ENCODE results near the gene UPF3A. TPM values are rescaled to one million over a fixed set of nuclear protein-coding genes. Genes with fewer than 3 reads are reported as not detected.
A peak's percentile ranks its signal among the peaks of the same experiment; 100 is the strongest.
"Not testable (repeated sequence)": the region's sequence is repeated elsewhere in the genome, so short reads cannot be mapped to it uniquely, and the experiment has no call there.

The UPF3A gene
- total and polyA plus RNA-seq, 2 experiments from 2014 or later: 35.7 to 48.9 TPM

DNA sequence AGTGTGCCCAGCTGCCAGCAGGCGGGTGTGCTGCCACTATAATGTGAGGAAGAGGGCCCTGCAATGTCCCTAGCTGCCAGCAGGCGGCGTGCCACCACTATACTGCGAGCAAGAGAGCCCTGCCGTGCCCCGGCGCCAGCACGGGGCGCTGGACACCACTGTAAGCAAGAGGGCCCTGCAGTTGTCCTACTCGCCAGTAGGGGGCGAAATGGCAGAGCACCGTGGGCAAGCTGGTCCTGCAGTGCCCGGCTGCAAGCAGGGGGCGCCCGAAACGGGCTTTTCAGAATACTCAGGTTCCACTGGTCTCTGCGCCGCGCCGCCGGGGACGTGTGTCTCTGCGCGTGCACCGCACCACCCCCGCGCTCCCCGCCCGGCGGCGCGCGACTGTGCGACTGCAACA, 71.4 kb downstream of the UPF3A start:
- not testable (repeated sequence) for H3K4me2 ChIP-seq; H3K36me3 ChIP-seq (replicated peaks; ENCODE audit: insufficient read depth, low read depth); H3K27ac ChIP-seq; H3K4me1 ChIP-seq (ENCODE audit: insufficient read depth); H4K20me1 ChIP-seq (ENCODE audit: insufficient read depth, poor library complexity, severe bottlenecking); H3K27me3 ChIP-seq; H3K4me3 ChIP-seq; H2AFZ ChIP-seq; H3K9me3 ChIP-seq (ENCODE audit: low read depth); H3K9me2 ChIP-seq (replicated peaks; ENCODE audit: insufficient read depth); H3K79me2 ChIP-seq
- DNase-seq (ENCODE audit: low spot score): peak; percentile 28
- TF ChIP-seq, protein P1, sequence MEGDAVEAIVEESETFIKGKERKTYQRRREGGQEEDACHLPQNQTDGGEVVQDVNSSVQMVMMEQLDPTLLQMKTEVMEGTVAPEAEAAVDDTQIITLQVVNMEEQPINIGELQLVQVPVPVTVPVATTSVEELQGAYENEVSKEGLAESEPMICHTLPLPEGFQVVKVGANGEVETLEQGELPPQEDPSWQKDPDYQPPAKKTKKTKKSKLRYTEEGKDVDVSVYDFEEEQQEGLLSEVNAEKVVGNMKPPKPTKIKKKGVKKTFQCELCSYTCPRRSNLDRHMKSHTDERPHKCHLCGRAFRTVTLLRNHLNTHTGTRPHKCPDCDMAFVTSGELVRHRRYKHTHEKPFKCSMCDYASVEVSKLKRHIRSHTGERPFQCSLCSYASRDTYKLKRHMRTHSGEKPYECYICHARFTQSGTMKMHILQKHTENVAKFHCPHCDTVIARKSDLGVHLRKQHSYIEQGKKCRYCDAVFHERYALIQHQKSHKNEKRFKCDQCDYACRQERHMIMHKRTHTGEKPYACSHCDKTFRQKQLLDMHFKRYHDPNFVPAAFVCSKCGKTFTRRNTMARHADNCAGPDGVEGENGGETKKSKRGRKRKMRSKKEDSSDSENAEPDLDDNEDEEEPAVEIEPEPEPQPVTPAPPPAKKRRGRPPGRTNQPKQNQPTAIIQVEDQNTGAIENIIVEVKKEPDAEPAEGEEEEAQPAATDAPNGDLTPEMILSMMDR (IDR thresholded peaks at IDR 0.05; ENCODE audit: poor library complexity): peak; percentile 21
- 92% methylated on average over 24 of the region's 34 CpGs for WGBS (ENCODE audit: low lambda C conversion rate, missing lambda C conversion rate)

DNA sequence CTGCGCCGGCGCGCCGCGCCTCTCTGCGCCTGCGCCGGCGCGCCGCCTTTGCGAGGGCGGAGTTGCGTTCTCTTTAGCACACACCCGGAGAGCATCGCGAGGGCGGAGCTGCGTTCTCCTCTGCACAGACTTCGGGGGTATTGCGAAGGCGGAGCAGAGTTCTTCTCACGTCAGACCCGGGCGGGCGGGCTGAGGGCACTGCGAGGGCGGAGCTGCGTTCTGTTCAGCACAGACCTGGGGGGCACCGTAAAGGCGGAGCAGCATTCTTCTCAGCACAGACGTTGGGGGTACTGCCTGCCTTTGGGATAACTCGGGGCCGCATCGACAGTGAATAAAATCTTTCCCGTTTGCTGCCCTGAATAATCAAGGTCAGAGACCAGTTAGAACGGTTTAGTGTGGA, 72.0 kb downstream of the UPF3A start:
- H3K4me2 ChIP-seq; H3K27ac ChIP-seq; H3K9me3 ChIP-seq (ENCODE audit: low read depth); H3K9me2 ChIP-seq (replicated peaks; ENCODE audit: insufficient read depth); H3K27me3 ChIP-seq; H3K36me3 ChIP-seq (replicated peaks; ENCODE audit: insufficient read depth, low read depth); H3K79me2 ChIP-seq; H2AFZ ChIP-seq; H3K4me1 ChIP-seq (ENCODE audit: insufficient read depth); H4K20me1 ChIP-seq (ENCODE audit: insufficient read depth, poor library complexity, severe bottlenecking); H3K4me3 ChIP-seq; DNase-seq (ENCODE audit: low spot score): not testable (repeated sequence)
- WGBS (ENCODE audit: low lambda C conversion rate, missing lambda C conversion rate): 95% methylated on average over 18 of the region's 38 CpGs

Small RNA genes lying within 50 kb of the gene (microRNA-seq; reads per million reads assigned to microRNA genes)
- gene MIR4502 (not detected), gene MIR548AR (not detected)

Small RNA genes lying within 50 kb of the gene (small RNA-seq; reads per million reads assigned to genes)
- gene MIR4502: not detected
- not detected for gene MIR548AR

Other genes starting within 250 kb of the UPF3A start
- 4.3 and 6.1 TPM in 2 replicates for gene RASA3, start 149.0 kb upstream of the UPF3A start, total RNA-seq
- 5.6 and 5.8 TPM in 2 replicates for gene RASA3, start 149.0 kb upstream of the UPF3A start, polyA plus RNA-seq
- gene CFAP97D2, start 102.3 kb upstream of the UPF3A start, total RNA-seq: not detected in 2 replicates
- not detected in 2 replicates for gene CFAP97D2, start 102.3 kb upstream of the UPF3A start, polyA plus RNA-seq
- 58.5 and 63.0 TPM in 2 replicates for gene CDC16, start 46.7 kb upstream of the UPF3A start, total RNA-seq
- 48.4 and 57.8 TPM in 2 replicates for gene CDC16, start 46.7 kb upstream of the UPF3A start, polyA plus RNA-seq
- gene CHAMP1, start 32.9 kb downstream of the UPF3A start, total RNA-seq: 12.8 and 20.7 TPM in 2 replicates
- gene CHAMP1, start 32.9 kb downstream of the UPF3A start, polyA plus RNA-seq: 6.6 and 9.3 TPM in 2 replicates

Data from hepatocyte (in vitro differentiated cells).